ENCODE measurements around the gene DEXI.
"Not testable (repeated sequence)": the region's sequence is repeated elsewhere in the genome, so short reads cannot be mapped to it uniquely, and the experiment has no call there.

DNA sequence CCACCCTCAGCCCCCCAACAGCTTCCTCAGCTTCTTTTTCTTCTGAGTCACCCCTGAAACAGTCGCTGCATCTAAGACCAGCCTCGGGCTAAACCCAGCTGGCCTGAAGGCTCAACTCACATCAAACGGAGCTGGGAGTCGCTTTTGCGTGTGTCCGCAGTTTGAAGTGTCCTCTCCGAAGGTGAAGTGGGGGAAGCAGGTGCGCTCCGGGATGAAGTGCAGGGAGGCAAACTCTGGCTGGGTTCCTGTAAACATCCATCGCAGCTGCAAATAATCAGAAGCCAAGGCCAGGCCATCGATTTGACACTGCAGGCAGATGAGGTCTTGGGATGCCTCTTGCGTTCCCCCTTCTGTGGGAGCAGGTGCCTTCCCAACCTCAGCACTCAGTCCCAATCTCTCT lies 13.2 kb downstream of the DEXI start:
- TF ChIP-seq POLR2A (IDR thresholded peaks at IDR 0.05): not testable (repeated sequence)
- TF ChIP-seq, protein P1, sequence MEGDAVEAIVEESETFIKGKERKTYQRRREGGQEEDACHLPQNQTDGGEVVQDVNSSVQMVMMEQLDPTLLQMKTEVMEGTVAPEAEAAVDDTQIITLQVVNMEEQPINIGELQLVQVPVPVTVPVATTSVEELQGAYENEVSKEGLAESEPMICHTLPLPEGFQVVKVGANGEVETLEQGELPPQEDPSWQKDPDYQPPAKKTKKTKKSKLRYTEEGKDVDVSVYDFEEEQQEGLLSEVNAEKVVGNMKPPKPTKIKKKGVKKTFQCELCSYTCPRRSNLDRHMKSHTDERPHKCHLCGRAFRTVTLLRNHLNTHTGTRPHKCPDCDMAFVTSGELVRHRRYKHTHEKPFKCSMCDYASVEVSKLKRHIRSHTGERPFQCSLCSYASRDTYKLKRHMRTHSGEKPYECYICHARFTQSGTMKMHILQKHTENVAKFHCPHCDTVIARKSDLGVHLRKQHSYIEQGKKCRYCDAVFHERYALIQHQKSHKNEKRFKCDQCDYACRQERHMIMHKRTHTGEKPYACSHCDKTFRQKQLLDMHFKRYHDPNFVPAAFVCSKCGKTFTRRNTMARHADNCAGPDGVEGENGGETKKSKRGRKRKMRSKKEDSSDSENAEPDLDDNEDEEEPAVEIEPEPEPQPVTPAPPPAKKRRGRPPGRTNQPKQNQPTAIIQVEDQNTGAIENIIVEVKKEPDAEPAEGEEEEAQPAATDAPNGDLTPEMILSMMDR (IDR thresholded peaks at IDR 0.05): not testable (repeated sequence)

Data from thyroid gland (tissue), 4 donors.